ENCODE data around the gene RBM4B.

DNA sequence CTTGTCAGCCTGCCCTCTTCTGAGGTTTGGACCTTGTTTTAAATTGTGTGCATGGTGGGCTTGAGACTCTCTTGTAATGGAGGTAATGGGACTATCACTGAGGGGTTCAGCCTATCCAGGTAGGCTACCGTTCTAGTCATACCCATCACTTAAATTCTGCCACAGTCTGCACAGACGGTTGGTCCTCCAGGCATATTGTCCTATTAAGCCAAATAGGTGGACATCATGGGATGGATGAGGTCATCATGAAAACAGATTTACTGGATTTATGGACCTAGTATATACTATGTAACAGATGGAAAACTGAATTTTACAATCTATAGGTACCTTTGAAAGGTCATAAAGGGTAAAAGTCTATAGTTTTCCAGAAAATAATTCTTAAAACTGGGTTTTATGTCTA is 48.3 kb downstream of the RBM4B start:
- TF ChIP-seq NANOG (IDR thresholded peaks at IDR 0.05; ENCODE audit: borderline replicate concordance), result no peak
- no peak for TF ChIP-seq POLR2AphosphoS5 (IDR thresholded peaks at IDR 0.05; ENCODE audit: low read depth)
- TF ChIP-seq CTCF (conservative IDR thresholded peaks at IDR 0.05; ENCODE audit: low read depth in 2 of 2), result no peak
- no peak for TF ChIP-seq CREB1 (CRISPR knock-in tag; IDR thresholded peaks at IDR 0.05; ENCODE audit: low read depth)
- TF ChIP-seq EZH2phosphoT487 (IDR thresholded peaks at IDR 0.05; ENCODE audit: unreplicated experiment), result no peak
- TF ChIP-seq, protein P1, sequence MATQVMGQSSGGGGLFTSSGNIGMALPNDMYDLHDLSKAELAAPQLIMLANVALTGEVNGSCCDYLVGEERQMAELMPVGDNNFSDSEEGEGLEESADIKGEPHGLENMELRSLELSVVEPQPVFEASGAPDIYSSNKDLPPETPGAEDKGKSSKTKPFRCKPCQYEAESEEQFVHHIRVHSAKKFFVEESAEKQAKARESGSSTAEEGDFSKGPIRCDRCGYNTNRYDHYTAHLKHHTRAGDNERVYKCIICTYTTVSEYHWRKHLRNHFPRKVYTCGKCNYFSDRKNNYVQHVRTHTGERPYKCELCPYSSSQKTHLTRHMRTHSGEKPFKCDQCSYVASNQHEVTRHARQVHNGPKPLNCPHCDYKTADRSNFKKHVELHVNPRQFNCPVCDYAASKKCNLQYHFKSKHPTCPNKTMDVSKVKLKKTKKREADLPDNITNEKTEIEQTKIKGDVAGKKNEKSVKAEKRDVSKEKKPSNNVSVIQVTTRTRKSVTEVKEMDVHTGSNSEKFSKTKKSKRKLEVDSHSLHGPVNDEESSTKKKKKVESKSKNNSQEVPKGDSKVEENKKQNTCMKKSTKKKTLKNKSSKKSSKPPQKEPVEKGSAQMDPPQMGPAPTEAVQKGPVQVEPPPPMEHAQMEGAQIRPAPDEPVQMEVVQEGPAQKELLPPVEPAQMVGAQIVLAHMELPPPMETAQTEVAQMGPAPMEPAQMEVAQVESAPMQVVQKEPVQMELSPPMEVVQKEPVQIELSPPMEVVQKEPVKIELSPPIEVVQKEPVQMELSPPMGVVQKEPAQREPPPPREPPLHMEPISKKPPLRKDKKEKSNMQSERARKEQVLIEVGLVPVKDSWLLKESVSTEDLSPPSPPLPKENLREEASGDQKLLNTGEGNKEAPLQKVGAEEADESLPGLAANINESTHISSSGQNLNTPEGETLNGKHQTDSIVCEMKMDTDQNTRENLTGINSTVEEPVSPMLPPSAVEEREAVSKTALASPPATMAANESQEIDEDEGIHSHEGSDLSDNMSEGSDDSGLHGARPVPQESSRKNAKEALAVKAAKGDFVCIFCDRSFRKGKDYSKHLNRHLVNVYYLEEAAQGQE (IDR thresholded peaks at IDR 0.05; ENCODE audit: unreplicated experiment), result no peak
- TF ChIP-seq EZH2 (IDR thresholded peaks at IDR 0.05; ENCODE audit: low read depth, unreplicated experiment), result no peak
- TF ChIP-seq, protein P2, sequence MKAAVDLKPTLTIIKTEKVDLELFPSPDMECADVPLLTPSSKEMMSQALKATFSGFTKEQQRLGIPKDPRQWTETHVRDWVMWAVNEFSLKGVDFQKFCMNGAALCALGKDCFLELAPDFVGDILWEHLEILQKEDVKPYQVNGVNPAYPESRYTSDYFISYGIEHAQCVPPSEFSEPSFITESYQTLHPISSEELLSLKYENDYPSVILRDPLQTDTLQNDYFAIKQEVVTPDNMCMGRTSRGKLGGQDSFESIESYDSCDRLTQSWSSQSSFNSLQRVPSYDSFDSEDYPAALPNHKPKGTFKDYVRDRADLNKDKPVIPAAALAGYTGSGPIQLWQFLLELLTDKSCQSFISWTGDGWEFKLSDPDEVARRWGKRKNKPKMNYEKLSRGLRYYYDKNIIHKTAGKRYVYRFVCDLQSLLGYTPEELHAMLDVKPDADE (IDR thresholded peaks at IDR 0.05), result no peak
